Endodermal cell (in vitro differentiated cells): ENCODE data around the gene DNAJB4. TPM values are rescaled to one million over a fixed set of nuclear protein-coding genes. Genes with fewer than 3 reads are reported as not detected.

Source experiments
- DNase-seq: peaks from one replicate; pipeline ENCODE4 v3.0.0-alpha.2; 2017
- H3K27ac ChIP-seq: 2 replicates; pipeline ENCODE4 v1.5.1; 2013; ENCODE audit warnings: mild to moderate bottlenecking, low read depth, low read length, moderate library complexity
- H3K27me3 ChIP-seq: 2 replicates; pipeline ENCODE4 v1.6.1; 2013; ENCODE audit warnings: mild to moderate bottlenecking, low read length, moderate library complexity; ENCODE audit not compliant: insufficient read depth, control insufficient read depth, poor library complexity, severe bottlenecking
- H3K36me3 ChIP-seq: 2 replicates; pipeline ENCODE4 v1.7.0; 2013; ENCODE audit warnings: mild to moderate bottlenecking, low read length, moderate library complexity; ENCODE audit not compliant: control insufficient read depth, insufficient read depth
- H3K4me1 ChIP-seq: one replicate; pipeline ENCODE4 v1.7.0; 2013; ENCODE audit warnings: low read length; ENCODE audit not compliant: control insufficient read depth, insufficient read depth
- H3K4me3 ChIP-seq: 2 replicates; pipeline ENCODE4 v1.5.1; 2013; ENCODE audit warnings: mild to moderate bottlenecking, low read length, moderate library complexity
- H3K9ac ChIP-seq: 2 replicates; pipeline ENCODE4 v1.6.1; 2013; ENCODE audit warnings: mild to moderate bottlenecking, low read length, moderate library complexity; ENCODE audit not compliant: poor library complexity, severe bottlenecking; ENCODE audit errors: extremely low read depth
- H3K9me3 ChIP-seq: 2 replicates; pipeline ENCODE4 v1.6.1; 2013; ENCODE audit warnings: mild to moderate bottlenecking, low read length, moderate library complexity; ENCODE audit not compliant: control insufficient read depth
- H3K27ac Mint-ChIP-seq: 2 replicates; pipeline ENCODE4 v1.8.0; 2020; ENCODE audit warnings: mixed read lengths
- H3K27me3 Mint-ChIP-seq: 2 replicates; pipeline ENCODE4 v1.8.0; 2021; ENCODE audit warnings: mild to moderate bottlenecking, mixed read lengths; ENCODE audit not compliant: insufficient read depth
- H3K36me3 Mint-ChIP-seq: 2 replicates; pipeline ENCODE4 v1.8.0; 2020; ENCODE audit warnings: low read depth, mixed read lengths
- H3K4me1 Mint-ChIP-seq: 2 replicates; pipeline ENCODE4 v1.8.0; 2020; ENCODE audit warnings: mixed read lengths
- H3K4me3 Mint-ChIP-seq: 2 replicates; pipeline ENCODE4 v1.8.0; 2020; ENCODE audit warnings: mild to moderate bottlenecking, moderate library complexity, mixed read lengths
- H3K9me3 Mint-ChIP-seq: 2 replicates; pipeline ENCODE4 v1.8.0; 2020; ENCODE audit warnings: mild to moderate bottlenecking, mixed read lengths
- WGBS, 2 experiments: methylation state at CpG; one replicate each; pipeline versions ENCODE4 v1.1.5 to v1.1.7; 2013; ENCODE audit warnings: missing lambda C conversion rate in 2 of 2, mixed read lengths in 1 of 2; ENCODE audit not compliant: insufficient coverage in 1 of 2, insufficient read length in 1 of 2; 5-methylcytosine and 5-hydroxymethylcytosine counted together
- total RNA-seq, 2 donors: library from RNA; stranded (reverse); fragmentation: NEBNext Ultra II Directional in 1 of 2; extraction: Animal tissue kit (Norgen Biotek cat#: 25700) in 1 of 2; gene quantifications; 2 replicates in 1 of 2; 3 replicates in 1 of 2; pipeline ENCODE4 v1.2.1, GENCODE V29; 2021
- TF ChIP-seq, protein P1 (sequence below): fragments of 200-600 bp; sonication (generic); conservative IDR thresholded peaks from 2 replicates; pipeline ENCODE4 v1.5.0; 2021; ENCODE audit warnings: antibody characterized with exemption, mild to moderate bottlenecking

Gene DNAJB4
- total RNA-seq, 2 donors from 2014 or later: 16.4 to 38.4 TPM

DNA sequence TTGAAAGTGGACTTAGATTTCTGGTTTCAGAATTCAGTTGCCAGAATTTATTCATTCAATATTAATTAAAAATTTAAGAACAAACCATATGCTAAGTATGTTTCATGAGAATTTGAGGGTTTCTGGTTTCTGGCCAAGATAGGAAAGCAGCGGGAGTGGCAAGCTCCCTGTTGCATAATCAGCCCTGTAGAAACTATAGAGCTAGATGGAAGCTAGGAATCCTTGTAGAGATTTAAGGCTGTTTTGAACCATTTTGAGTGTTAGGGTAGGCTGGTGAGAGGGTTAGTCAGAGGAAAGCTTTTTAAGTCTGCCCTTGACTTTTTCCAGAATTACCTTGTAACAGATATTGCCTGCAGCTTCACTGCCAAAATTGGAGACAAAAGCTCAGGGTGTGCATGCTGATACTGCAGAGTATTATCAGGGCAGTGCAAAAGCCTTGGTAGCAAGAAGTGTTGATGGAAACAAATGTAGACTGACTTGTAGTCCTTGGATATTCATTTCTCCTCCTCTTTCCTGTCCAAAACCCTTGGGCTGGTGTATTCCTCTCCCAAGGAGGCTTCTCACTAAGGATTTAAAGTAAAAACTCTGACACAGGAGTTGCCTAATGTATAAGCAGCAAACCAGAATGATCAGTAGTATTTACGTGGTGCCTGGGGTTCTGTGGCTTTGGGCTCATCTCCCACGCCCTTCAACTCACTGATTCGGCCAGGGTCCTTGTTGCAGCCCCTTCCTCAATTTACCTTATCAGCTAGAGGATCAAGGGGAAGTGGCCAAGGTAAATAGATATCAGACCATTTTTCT is 28.5 kb downstream of the DNAJB4 start:
- Mint-ChIP-seq H3K27me3 (no peaks in the 10 kb centered on the region), H3K27ac (no peak overlapping the region), H3K4me1 (no peaks in the 10 kb centered on the region), H3K9me3 (no peaks in the 10 kb centered on the region), H3K36me3 (no peaks in the 10 kb centered on the region), H3K4me3 (no peak overlapping the region)
- H3K36me3 ChIP-seq: no peaks in the 10 kb centered on the region
- H3K4me1 ChIP-seq: no peaks in the 10 kb centered on the region
- H3K9me3 ChIP-seq: no peaks in the 10 kb centered on the region
- H3K9ac ChIP-seq: no peak overlapping the region
- TF ChIP-seq, protein P1, sequence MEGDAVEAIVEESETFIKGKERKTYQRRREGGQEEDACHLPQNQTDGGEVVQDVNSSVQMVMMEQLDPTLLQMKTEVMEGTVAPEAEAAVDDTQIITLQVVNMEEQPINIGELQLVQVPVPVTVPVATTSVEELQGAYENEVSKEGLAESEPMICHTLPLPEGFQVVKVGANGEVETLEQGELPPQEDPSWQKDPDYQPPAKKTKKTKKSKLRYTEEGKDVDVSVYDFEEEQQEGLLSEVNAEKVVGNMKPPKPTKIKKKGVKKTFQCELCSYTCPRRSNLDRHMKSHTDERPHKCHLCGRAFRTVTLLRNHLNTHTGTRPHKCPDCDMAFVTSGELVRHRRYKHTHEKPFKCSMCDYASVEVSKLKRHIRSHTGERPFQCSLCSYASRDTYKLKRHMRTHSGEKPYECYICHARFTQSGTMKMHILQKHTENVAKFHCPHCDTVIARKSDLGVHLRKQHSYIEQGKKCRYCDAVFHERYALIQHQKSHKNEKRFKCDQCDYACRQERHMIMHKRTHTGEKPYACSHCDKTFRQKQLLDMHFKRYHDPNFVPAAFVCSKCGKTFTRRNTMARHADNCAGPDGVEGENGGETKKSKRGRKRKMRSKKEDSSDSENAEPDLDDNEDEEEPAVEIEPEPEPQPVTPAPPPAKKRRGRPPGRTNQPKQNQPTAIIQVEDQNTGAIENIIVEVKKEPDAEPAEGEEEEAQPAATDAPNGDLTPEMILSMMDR: no peak
- 93 to 96% methylated on average over 4 of the region's 4 CpGs for WGBS, 2 experiments
- H3K27me3 ChIP-seq: no peaks in the 10 kb centered on the region
- no peak overlapping the region for H3K4me3 ChIP-seq
- no peak for DNase-seq
- no peak overlapping the region for H3K27ac ChIP-seq

DNA sequence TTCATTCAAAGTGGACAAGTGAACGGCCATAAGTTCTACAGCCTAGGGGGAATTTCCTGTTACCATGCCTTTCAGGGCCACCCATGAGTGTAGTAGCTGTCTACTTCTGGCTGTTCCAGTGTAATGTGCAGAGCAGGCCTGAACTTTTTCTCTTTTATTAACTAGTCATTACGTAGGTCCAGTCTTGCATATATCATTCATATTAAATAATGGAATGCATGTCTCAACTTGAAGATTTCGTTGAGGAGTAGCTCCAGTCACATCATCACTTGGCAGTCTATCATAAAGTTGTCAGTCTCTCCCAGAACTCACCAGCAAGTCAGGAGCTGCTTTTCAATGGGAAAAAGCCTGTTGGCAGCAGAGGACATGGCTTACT is 29.0 kb downstream of the DNAJB4 start:
- no peak for DNase-seq
- WGBS, 2 experiments: 94 to 97% methylated on average over 3 of the region's 3 CpGs
- Histone ChIP-seq H3K4me3 (no peak overlapping the region), H3K27me3 (no peaks in the 10 kb centered on the region), H3K4me1 (no peaks in the 10 kb centered on the region), H3K9me3 (no peaks in the 10 kb centered on the region), H3K27ac (no peak overlapping the region), H3K9ac (no peak overlapping the region), H3K36me3 (no peaks in the 10 kb centered on the region)
- Mint-ChIP-seq H3K36me3 (no peaks in the 10 kb centered on the region), H3K4me1 (no peaks in the 10 kb centered on the region), H3K27ac (no peak overlapping the region), H3K27me3 (no peaks in the 10 kb centered on the region), H3K9me3 (no peaks in the 10 kb centered on the region), H3K4me3 (no peak overlapping the region)
- TF ChIP-seq, protein P1: no peak

DNA sequence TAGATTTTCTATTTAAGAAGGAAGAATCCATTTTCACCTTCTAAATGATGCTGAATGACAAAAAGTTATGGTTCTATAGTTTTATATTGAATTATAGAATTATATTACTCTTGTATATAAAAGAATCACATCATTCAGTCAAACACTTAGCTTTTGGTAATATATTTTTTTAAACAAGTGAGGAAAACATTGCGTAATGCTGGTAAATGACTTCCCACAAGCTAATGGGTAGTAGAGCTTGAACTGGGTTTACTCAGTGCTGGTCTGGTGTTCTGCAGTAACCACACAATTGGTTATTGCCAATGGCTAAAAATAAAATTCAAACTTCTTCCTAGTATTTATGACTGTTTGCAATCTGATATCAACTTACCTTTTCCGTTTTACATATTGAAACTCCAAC is 30.4 kb downstream of the DNAJB4 start:
- no peaks in the 10 kb centered on the region for H3K4me1 ChIP-seq
- H3K4me3 ChIP-seq: no peak overlapping the region
- Mint-ChIP-seq H3K27ac (no peak overlapping the region), H3K27me3 (no peaks in the 10 kb centered on the region), H3K4me1 (no peaks in the 10 kb centered on the region), H3K4me3 (no peak overlapping the region), H3K9me3 (no peaks in the 10 kb centered on the region), H3K36me3 (no peaks in the 10 kb centered on the region)
- no peak overlapping the region for H3K27ac ChIP-seq
- 86 to 89% methylated on average over 2 of the region's 2 CpGs for WGBS, 2 experiments
- no peak for DNase-seq
- no peaks in the 10 kb centered on the region for H3K27me3 ChIP-seq
- no peak overlapping the region for H3K9ac ChIP-seq
- no peaks in the 10 kb centered on the region for H3K9me3 ChIP-seq
- TF ChIP-seq, protein P1: no peak
- no peaks in the 10 kb centered on the region for H3K36me3 ChIP-seq
